Effector memory CD4-positive, alpha-beta T cell (primary cell): ENCODE data around the gene HCST.

Experiments
- DNase-seq, 3 donors: peaks; one replicate each; pipeline ENCODE4 v3.0.0-alpha.2; 2020
- H3K27ac ChIP-seq: 2 replicates; pipeline ENCODE4 v1.7.0; 2013; ENCODE audit warnings: mild to moderate bottlenecking, low read length, moderate library complexity; ENCODE audit not compliant: insufficient read depth, poor library complexity, severe bottlenecking
- H3K27me3 ChIP-seq: replicated peaks from 2 replicates; pipeline ENCODE4 v1.7.0; 2013; ENCODE audit warnings: mild to moderate bottlenecking, low read length; ENCODE audit not compliant: insufficient read depth, control insufficient read depth, poor library complexity, severe bottlenecking
- H3K36me3 ChIP-seq: 2 replicates; pipeline ENCODE4 v1.7.0; 2013; ENCODE audit warnings: mild to moderate bottlenecking, low read length, moderate library complexity; ENCODE audit not compliant: control insufficient read depth, insufficient read depth
- H3K4me1 ChIP-seq: 2 replicates; pipeline ENCODE4 v1.7.0; 2013; ENCODE audit warnings: low read length, mild to moderate bottlenecking; ENCODE audit not compliant: control insufficient read depth, insufficient read depth, poor library complexity, severe bottlenecking
- H3K4me3 ChIP-seq: 2 replicates; pipeline ENCODE4 v1.7.0; 2013; ENCODE audit warnings: low read length, low read depth, mild to moderate bottlenecking; ENCODE audit not compliant: insufficient read depth, poor library complexity, severe bottlenecking
- H3K9me3 ChIP-seq: 2 replicates; pipeline ENCODE4 v1.7.0; 2013; ENCODE audit warnings: mild to moderate bottlenecking, low read length, moderate library complexity; ENCODE audit not compliant: control insufficient read depth
- total RNA-seq, 3 donors: gene quantifications; one replicate each; lab custom pipeline; 2026; lab: John Stamatoyannopoulos, UW

Gene HCST
- 49.6 to 68.1 (median 60.1) reads per million in 3 donors for total RNA-seq

- peak; percentile 38 to 56 (median 47) for DNase-seq
- peaks cover 56% of the 10 kb centered on the region for H3K4me1 ChIP-seq
Measured at GRCh38 chr19:35901854-35902661, at the start of gene HCST. TSS of gene HCST (plus strand) at chr19:35902529. CDS start at chr19:35902594, 65 bp downstream.

GRCh38 chr19:35853038-35853756 lies 49.1 kb upstream of the HCST start:
- DNase-seq, result no peak
- Histone ChIP-seq H3K4me1 (peaks cover 10% of the 10 kb centered on the region), H3K27ac (no peak overlapping the region), H3K36me3 (no peaks in the 10 kb centered on the region), H3K4me3 (no peak overlapping the region), H3K9me3 (no peaks in the 10 kb centered on the region), H3K27me3 (peaks cover 33% of the 10 kb centered on the region)

More at GRCh38 chr19:35901854-35902661, at the start of gene HCST:
- H3K27ac ChIP-seq, result peak within 1 kb of the TSS; percentile 99
- H3K36me3 ChIP-seq, result peaks cover under 1% of the 10 kb centered on the region
- H3K4me3 ChIP-seq, result peak within 1 kb of the TSS; percentile 85
- H3K9me3 ChIP-seq, result no peaks in the 10 kb centered on the region
- H3K27me3 ChIP-seq, result no peaks in the 10 kb centered on the region

GRCh38 chr19:35856546-35857149 lies 45.7 kb upstream of the HCST start, which contains the start of gene KIRREL2:
TSS of gene KIRREL2 (plus strand) at chr19:35856911. CDS start at chr19:35857120, 209 bp downstream.
- Histone ChIP-seq H3K4me3 (peak within 1 kb of the TSS; percentile 44), H3K9me3 (no peaks in the 10 kb centered on the region), H3K27ac (no peak within 1 kb of the TSS), H3K27me3 (peaks cover 38% of the 10 kb centered on the region), H3K36me3 (no peaks in the 10 kb centered on the region), H3K4me1 (peaks cover 10% of the 10 kb centered on the region)
- DNase-seq, result no peak

GRCh38 chr19:35858311-35858710 lies 44.0 kb upstream of the HCST start:
- no peak overlapping the region for H3K4me3 ChIP-seq
- H3K36me3 ChIP-seq, result no peaks in the 10 kb centered on the region
- H3K27me3 ChIP-seq, result peaks cover 37% of the 10 kb centered on the region
- peaks cover 10% of the 10 kb centered on the region for H3K4me1 ChIP-seq
- H3K27ac ChIP-seq, result no peak overlapping the region
- DNase-seq, result no peak
- H3K9me3 ChIP-seq, result no peaks in the 10 kb centered on the region

- Histone ChIP-seq H3K4me1 (peaks cover 10% of the 10 kb centered on the region), H3K4me3 (no peak overlapping the region), H3K36me3 (no peaks in the 10 kb centered on the region), H3K27me3 (peaks cover 35% of the 10 kb centered on the region), H3K27ac (no peak overlapping the region), H3K9me3 (no peaks in the 10 kb centered on the region)
- DNase-seq, result no peak
Measured at GRCh38 chr19:35859414-35859813, 42.9 kb upstream of the HCST start.

GRCh38 chr19:35860436-35860817 lies 41.9 kb upstream of the HCST start:
- no peak overlapping the region for H3K4me3 ChIP-seq
- H3K36me3 ChIP-seq, result no peaks in the 10 kb centered on the region
- H3K27ac ChIP-seq, result no peak overlapping the region
- peaks cover 10% of the 10 kb centered on the region for H3K4me1 ChIP-seq
- no peak for DNase-seq
- H3K9me3 ChIP-seq, result no peaks in the 10 kb centered on the region
- H3K27me3 ChIP-seq, result peaks cover 28% of the 10 kb centered on the region

- no peak for DNase-seq
- H3K36me3 ChIP-seq, result no peaks in the 10 kb centered on the region
- H3K4me3 ChIP-seq, result no peak overlapping the region
- H3K27ac ChIP-seq, result no peak overlapping the region
- peaks cover 23% of the 10 kb centered on the region for H3K27me3 ChIP-seq
- peaks cover 8% of the 10 kb centered on the region for H3K4me1 ChIP-seq
- no peaks in the 10 kb centered on the region for H3K9me3 ChIP-seq
Measured at GRCh38 chr19:35860818-35861639, 41.3 kb upstream of the HCST start.

- Histone ChIP-seq H3K4me1 (peaks cover 1% of the 10 kb centered on the region), H3K4me3 (no peak overlapping the region), H3K9me3 (no peaks in the 10 kb centered on the region), H3K27me3 (peaks cover 17% of the 10 kb centered on the region), H3K36me3 (no peaks in the 10 kb centered on the region), H3K27ac (no peak overlapping the region)
- no peak for DNase-seq
Measured at GRCh38 chr19:35861640-35862160, 40.6 kb upstream of the HCST start.

- Histone ChIP-seq H3K4me1 (no peaks in the 10 kb centered on the region), H3K27ac (no peak overlapping the region), H3K4me3 (no peak overlapping the region), H3K36me3 (no peaks in the 10 kb centered on the region), H3K27me3 (peaks cover 13% of the 10 kb centered on the region), H3K9me3 (no peaks in the 10 kb centered on the region)
- no peak for DNase-seq
Measured at GRCh38 chr19:35862528-35862927, 39.8 kb upstream of the HCST start.
